A549 (cell line): ENCODE results near the gene TMEM273. TPM values are rescaled to one million over a fixed set of nuclear protein-coding genes. Genes with fewer than 3 reads are reported as not detected.

ENCODE experiments used
- ATAC-seq, 2 experiments: fragments of 200-7000 bp in 1 of 2; fragments of >200 bp in 1 of 2; cut with Nextera tagmentation in 1 of 2; cut with Tn5 transposase in 1 of 2; 3 replicates each; pipeline versions ENCODE4 v1.8.0 to v1.9.1; 2018 to 2020; ENCODE audit warnings: mild to moderate bottlenecking in 1 of 2, moderate library complexity in 1 of 2
- CTCF ChIA-PET: fragments of 300-600 bp; sonication (Branson Sonifier 250); formaldehyde crosslinking; extraction: SDS; loops from one replicate; lab custom pipeline; 2021; ENCODE audit warnings: antibody characterized with exemption, inconsistent platforms; lab: Yijun Ruan, JAX
- POLR2A ChIA-PET: fragments of 350-600 bp; formaldehyde crosslinking; extraction: SDS; loops from one replicate; lab custom pipeline; 2021; ENCODE audit warnings: antibody characterized with exemption, inconsistent platforms; lab: Yijun Ruan, JAX
- DNase-seq, 2 experiments: peaks; one replicate each; pipeline versions ENCODE4 v3.0.0 to v3.0.0-alpha.2; 2011 to 2016; ENCODE audit warnings: low read depth in 1 of 2, low spot score in 1 of 2
- FAIRE-seq: peaks from 2 replicates; lab custom pipeline; 2011; peaks lifted over from hg19 to GRCh38; lab: Jason Lieb, UNC
- H3K27ac ChIP-seq, 2 experiments: fragments of >200 bp; sonication (Bioruptor Twin); formaldehyde crosslinking; 3 replicates each; pipeline ENCODE4 v1.5.1; 2016 to 2017
- H3K4me1 ChIP-seq: fragments of >200 bp; sonication (Bioruptor Twin); formaldehyde crosslinking; 3 replicates; pipeline ENCODE4 v1.6.1; 2016
- H3K4me2 ChIP-seq: fragments of >200 bp; sonication (Bioruptor Twin); formaldehyde crosslinking; 3 replicates; pipeline ENCODE4 v1.6.1; 2016
- H3K4me3 ChIP-seq: fragments of >200 bp; sonication (Bioruptor Twin); formaldehyde crosslinking; 3 replicates; pipeline ENCODE4 v1.5.1; 2016
- H3K9me3 ChIP-seq: fragments of >200 bp; sonication (Bioruptor Twin); formaldehyde crosslinking; 3 replicates; pipeline ENCODE4 v1.6.1; 2016
- CBX8 ChIP-seq: fragments of 200-600 bp; sonication (generic); IDR thresholded peaks from 2 replicates; pipeline ENCODE4 v1.6.1; 2016
- CHD4 ChIP-seq: fragments of 200-600 bp; sonication (generic); IDR thresholded peaks from 2 replicates; pipeline ENCODE4 v1.6.1; 2016; ENCODE audit warnings: antibody characterized with exemption, mild to moderate bottlenecking, borderline replicate concordance
- EHF ChIP-seq: fragments of 250-450 bp; sonication (Bioruptor Pico); IDR thresholded peaks from 2 replicates; pipeline ENCODE4 v1.5.0; 2020; ENCODE audit warnings: mild to moderate bottlenecking
- EHMT2 ChIP-seq: fragments of 200-600 bp; sonication (generic); IDR thresholded peaks from 2 replicates; pipeline ENCODE4 v1.6.1; 2016; ENCODE audit warnings: antibody characterized with exemption, low read depth, mild to moderate bottlenecking, moderate library complexity
- FOSB ChIP-seq: fragments of 250-450 bp; sonication (Bioruptor Pico); IDR thresholded peaks from 2 replicates; pipeline ENCODE4 v1.5.0; 2020; ENCODE audit warnings: mild to moderate bottlenecking, moderate library complexity
- FOSL2 ChIP-seq, 2 experiments: fragments of 450-650 bp in 1 of 2; fragments of >200 bp in 1 of 2; sonication (Bioruptor Twin) in 1 of 2; formaldehyde crosslinking; IDR thresholded peaks; 2 replicates each; pipeline versions ENCODE4 v1.5.0 to v1.6.1; 2016 to 2020; ENCODE audit warnings: mild to moderate bottlenecking in 1 of 2, moderate library complexity in 1 of 2
- HOXB5 ChIP-seq: fragments of 250-450 bp; sonication (Bioruptor Pico); IDR thresholded peaks from 2 replicates; pipeline ENCODE4 v1.5.0; 2020; ENCODE audit warnings: mild to moderate bottlenecking, moderate library complexity
- KDM1A ChIP-seq: fragments of 200-600 bp; sonication (generic); IDR thresholded peaks from 2 replicates; pipeline ENCODE4 v1.6.1; 2016; ENCODE audit warnings: low read depth, mild to moderate bottlenecking
- KDM5A ChIP-seq: fragments of 200-600 bp; sonication (generic); IDR thresholded peaks from 2 replicates; pipeline ENCODE4 v1.6.1; 2016; ENCODE audit warnings: antibody characterized with exemption, mild to moderate bottlenecking
- MYC ChIP-seq: IDR thresholded peaks from 2 replicates; pipeline ENCODE4 v1.6.1; 2012; ENCODE audit warnings: mild to moderate bottlenecking, inconsistent platforms, low read length, improper control_type of control experiment, borderline replicate concordance
- NPAS2 ChIP-seq: fragments of 250-450 bp; sonication (Bioruptor Pico); IDR thresholded peaks from 2 replicates; pipeline ENCODE4 v1.8.0; 2022; ENCODE audit warnings: mild to moderate bottlenecking, moderate library complexity, borderline replicate concordance
- NR3C1 ChIP-seq: fragments of >200 bp; sonication (Bioruptor Twin); formaldehyde crosslinking; IDR thresholded peaks from 3 replicates; pipeline ENCODE4 v1.6.1; 2017
- RARB ChIP-seq: fragments of 250-450 bp; sonication (Bioruptor Pico); IDR thresholded peaks from 2 replicates; pipeline ENCODE4 v1.8.0; 2021; ENCODE audit warnings: mild to moderate bottlenecking, moderate library complexity
- RFX5 ChIP-seq: fragments of 450-650 bp; IDR thresholded peaks from 2 replicates; pipeline ENCODE4 v1.7.1; 2014; ENCODE audit warnings: antibody characterized with exemption, mild to moderate bottlenecking, moderate library complexity
- RNF2 ChIP-seq: fragments of 200-600 bp; sonication (generic); IDR thresholded peaks from 2 replicates; pipeline ENCODE4 v1.6.1; 2016; ENCODE audit warnings: low read depth, mild to moderate bottlenecking, antibody characterized with exemption, moderate library complexity, borderline replicate concordance
- SMC3 ChIP-seq: fragments of >200 bp; sonication (Bioruptor Twin); formaldehyde crosslinking; IDR thresholded peaks from 3 replicates; pipeline ENCODE4 v1.6.1; 2018; ENCODE audit warnings: inconsistent platforms
- ZFP36 ChIP-seq: fragments of 450-650 bp; IDR thresholded peaks from 2 replicates; pipeline ENCODE4 v1.6.1; 2014; ENCODE audit warnings: borderline replicate concordance; ENCODE audit not compliant: partially characterized antibody
- ZNF302 ChIP-seq: fragments of 250-450 bp; sonication (Bioruptor Pico); IDR thresholded peaks from 2 replicates; pipeline ENCODE4 v1.9.0; 2021; ENCODE audit warnings: inconsistent platforms, mild to moderate bottlenecking, moderate library complexity
- ZSCAN20 ChIP-seq: fragments of 250-450 bp; sonication (Bioruptor Pico); IDR thresholded peaks from 2 replicates; pipeline ENCODE4 v1.8.0; 2022; ENCODE audit warnings: mild to moderate bottlenecking, moderate library complexity
- WGBS: methylation state at CpG from one replicate; pipeline ENCODE4 v1.1.6; 2017; ENCODE audit errors: missing lambda C conversion rate; 5-methylcytosine and 5-hydroxymethylcytosine counted together
- polyA plus RNA-seq, 4 experiments: library from polyadenylated mRNA; depleted of rRNA in 3 of 4; stranded (reverse); fragments of >200 nt; fragmentation: RNase III in 1 of 4; extraction: RNeasy Plus Mini Kit Qiagen cat#74134 plus additional on column Dnase treatment in 1 of 4; gene quantifications; 2 replicates in 3 of 4; 3 replicates in 1 of 4; pipeline ENCODE4 v1.2.3, GENCODE V29; 2011 to 2017
- TF ChIP-seq, protein P1 (sequence below): IDR thresholded peaks from 2 replicates; pipeline ENCODE4 v1.6.1; 2012
- TF ChIP-seq, protein P2 (sequence below): fragments of 250-450 bp; sonication (Bioruptor Pico); IDR thresholded peaks from 2 replicates; pipeline ENCODE4 v1.5.0; 2020; ENCODE audit warnings: low read depth, mild to moderate bottlenecking, moderate library complexity
- TF ChIP-seq, protein P3 (sequence below): fragments of 450-650 bp; IDR thresholded peaks from 2 replicates; pipeline ENCODE4 v1.6.1; 2014; ENCODE audit warnings: antibody characterized with exemption
- TF ChIP-seq, protein P4 (sequence below): fragments of 150-350 bp; IDR thresholded peaks from 2 replicates; pipeline ENCODE4 v1.6.1; 2014; ENCODE audit warnings: low read depth, mild to moderate bottlenecking, low read length
- TF ChIP-seq, protein P5 (sequence below): IDR thresholded peaks from 2 replicates; pipeline ENCODE4 v1.6.1; 2012; ENCODE audit warnings: low read depth, borderline replicate concordance

Gene TMEM273
- polyA plus RNA-seq, 2 of the 4 experiments (the other 2 are of a cell fraction): not detected

DNA sequence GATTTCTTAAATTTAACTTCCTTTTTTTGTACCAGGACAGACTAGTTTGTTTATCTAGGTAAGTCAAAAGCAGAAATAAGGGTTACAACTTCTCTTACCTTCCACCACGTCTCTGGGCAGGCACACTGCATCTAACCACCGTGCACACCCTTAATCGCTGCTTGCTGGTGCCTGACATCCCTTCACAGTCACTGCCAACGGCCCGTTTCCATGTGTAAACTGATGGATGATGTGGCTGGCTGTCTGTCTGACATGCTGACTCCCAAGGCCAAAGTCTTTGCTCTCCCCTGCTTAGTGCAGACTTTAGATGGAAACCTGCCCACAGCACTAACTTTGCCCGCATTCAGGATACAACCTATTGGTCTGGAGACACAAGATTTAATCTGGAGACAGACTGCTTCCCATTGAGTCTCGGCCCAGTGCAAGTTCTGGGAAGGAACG, 1.1 kb downstream of the TMEM273 start:
- ChIA-PET CTCF (no interaction called here), POLR2A (no interaction called here)
- Histone ChIP-seq H3K4me2 (no peak overlapping the region), H3K4me1 (no peaks in the 10 kb centered on the region), H3K9me3 (no peaks in the 10 kb centered on the region), H3K27ac (no peak overlapping the region), H3K4me3 (no peak overlapping the region)
- ATAC-seq (no peak), DNase-seq (no peak), FAIRE-seq (no peak)
- TF ChIP-seq, protein P1, sequence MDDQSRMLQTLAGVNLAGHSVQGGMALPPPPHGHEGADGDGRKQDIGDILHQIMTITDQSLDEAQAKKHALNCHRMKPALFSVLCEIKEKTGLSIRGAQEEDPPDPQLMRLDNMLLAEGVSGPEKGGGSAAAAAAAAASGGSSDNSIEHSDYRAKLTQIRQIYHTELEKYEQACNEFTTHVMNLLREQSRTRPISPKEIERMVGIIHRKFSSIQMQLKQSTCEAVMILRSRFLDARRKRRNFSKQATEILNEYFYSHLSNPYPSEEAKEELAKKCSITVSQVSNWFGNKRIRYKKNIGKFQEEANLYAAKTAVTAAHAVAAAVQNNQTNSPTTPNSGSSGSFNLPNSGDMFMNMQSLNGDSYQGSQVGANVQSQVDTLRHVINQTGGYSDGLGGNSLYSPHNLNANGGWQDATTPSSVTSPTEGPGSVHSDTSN: no peak
- TF ChIP-seq ZNF302 (CRISPR knock-in tag) (no peak), CBX8 (no peak), ZSCAN20 (CRISPR knock-in tag) (no peak), EHMT2 (no peak), NR3C1 (no peak), HOXB5 (CRISPR knock-in tag) (no peak), RNF2 (no peak), MYC (no peak), ZFP36 (no peak), RFX5 (no peak)
- TF ChIP-seq, protein P2, sequence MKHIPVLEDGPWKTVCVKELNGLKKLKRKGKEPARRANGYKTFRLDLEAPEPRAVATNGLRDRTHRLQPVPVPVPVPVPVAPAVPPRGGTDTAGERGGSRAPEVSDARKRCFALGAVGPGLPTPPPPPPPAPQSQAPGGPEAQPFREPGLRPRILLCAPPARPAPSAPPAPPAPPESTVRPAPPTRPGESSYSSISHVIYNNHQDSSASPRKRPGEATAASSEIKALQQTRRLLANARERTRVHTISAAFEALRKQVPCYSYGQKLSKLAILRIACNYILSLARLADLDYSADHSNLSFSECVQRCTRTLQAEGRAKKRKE (CRISPR knock-in tag): no peak
- TF ChIP-seq, protein P3, sequence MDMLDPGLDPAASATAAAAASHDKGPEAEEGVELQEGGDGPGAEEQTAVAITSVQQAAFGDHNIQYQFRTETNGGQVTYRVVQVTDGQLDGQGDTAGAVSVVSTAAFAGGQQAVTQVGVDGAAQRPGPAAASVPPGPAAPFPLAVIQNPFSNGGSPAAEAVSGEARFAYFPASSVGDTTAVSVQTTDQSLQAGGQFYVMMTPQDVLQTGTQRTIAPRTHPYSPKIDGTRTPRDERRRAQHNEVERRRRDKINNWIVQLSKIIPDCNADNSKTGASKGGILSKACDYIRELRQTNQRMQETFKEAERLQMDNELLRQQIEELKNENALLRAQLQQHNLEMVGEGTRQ: no peak
- 15% methylated on average over 8 of the region's 8 CpGs for WGBS

DNA sequence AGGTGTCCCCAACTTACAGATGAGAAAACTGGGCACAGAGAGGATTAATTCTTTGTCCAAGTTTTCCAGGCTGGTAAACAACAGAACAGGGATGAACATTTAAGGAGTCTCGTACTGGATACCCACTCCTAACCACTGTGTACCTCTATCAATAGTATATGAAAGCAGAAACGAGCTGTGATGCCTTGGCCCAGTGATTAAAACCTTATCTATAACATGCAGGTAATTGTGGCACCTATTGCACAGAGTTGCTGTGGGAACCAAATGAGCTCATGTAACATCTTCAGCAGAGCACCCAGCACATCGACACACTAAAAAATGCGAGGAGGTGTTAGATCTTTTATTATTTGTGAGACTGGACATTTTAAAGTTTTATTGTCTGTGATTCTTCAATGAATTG, 1.6 kb downstream of the TMEM273 start:
- TF ChIP-seq CHD4 (no peak), FOSL2 (IDR thresholded peaks at IDR 0.05) (no peak), FOSL2 (CRISPR knock-in tag; IDR thresholded peaks at IDR 0.05) (no peak), KDM5A (no peak), SMC3 (no peak), KDM1A (no peak), EHF (no peak), NPAS2 (CRISPR knock-in tag) (no peak), RARB (CRISPR knock-in tag) (no peak), FOSB (CRISPR knock-in tag) (no peak)
- TF ChIP-seq, protein P4, sequence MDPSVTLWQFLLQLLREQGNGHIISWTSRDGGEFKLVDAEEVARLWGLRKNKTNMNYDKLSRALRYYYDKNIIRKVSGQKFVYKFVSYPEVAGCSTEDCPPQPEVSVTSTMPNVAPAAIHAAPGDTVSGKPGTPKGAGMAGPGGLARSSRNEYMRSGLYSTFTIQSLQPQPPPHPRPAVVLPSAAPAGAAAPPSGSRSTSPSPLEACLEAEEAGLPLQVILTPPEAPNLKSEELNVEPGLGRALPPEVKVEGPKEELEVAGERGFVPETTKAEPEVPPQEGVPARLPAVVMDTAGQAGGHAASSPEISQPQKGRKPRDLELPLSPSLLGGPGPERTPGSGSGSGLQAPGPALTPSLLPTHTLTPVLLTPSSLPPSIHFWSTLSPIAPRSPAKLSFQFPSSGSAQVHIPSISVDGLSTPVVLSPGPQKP: no peak
- TF ChIP-seq, protein P5, sequence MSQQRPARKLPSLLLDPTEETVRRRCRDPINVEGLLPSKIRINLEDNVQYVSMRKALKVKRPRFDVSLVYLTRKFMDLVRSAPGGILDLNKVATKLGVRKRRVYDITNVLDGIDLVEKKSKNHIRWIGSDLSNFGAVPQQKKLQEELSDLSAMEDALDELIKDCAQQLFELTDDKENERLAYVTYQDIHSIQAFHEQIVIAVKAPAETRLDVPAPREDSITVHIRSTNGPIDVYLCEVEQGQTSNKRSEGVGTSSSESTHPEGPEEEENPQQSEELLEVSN: no peak
- Histone ChIP-seq H3K4me3 (no peak overlapping the region), H3K9me3 (no peaks in the 10 kb centered on the region), H3K4me1 (no peaks in the 10 kb centered on the region), H3K27ac (no peak overlapping the region), H3K4me2 (no peak overlapping the region)
- DNase-seq (no peak), ATAC-seq (no peak), FAIRE-seq (no peak)
- ChIA-PET CTCF (no interaction called here), POLR2A (no interaction called here)
- WGBS: 18% methylated on average over 4 of the region's 4 CpGs
